A549 treated with Mapracorat at 1 μM for 4 hours (cell line): ENCODE measurements around the gene HSD17B11. TPM values are rescaled to one million over a fixed set of nuclear protein-coding genes. Genes with fewer than 3 reads are reported as not detected.

ENCODE experiments used
- total RNA-seq: library from RNA; stranded (reverse); fragments of 200-300 nt; extraction: Qiagen RNA extraction; gene quantifications from 5 replicates; pipeline ENCODE4 v1.2.3, GENCODE V29; 2022

HSD17B11 gene, protein sequence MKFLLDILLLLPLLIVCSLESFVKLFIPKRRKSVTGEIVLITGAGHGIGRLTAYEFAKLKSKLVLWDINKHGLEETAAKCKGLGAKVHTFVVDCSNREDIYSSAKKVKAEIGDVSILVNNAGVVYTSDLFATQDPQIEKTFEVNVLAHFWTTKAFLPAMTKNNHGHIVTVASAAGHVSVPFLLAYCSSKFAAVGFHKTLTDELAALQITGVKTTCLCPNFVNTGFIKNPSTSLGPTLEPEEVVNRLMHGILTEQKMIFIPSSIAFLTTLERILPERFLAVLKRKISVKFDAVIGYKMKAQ
- 43.9 to 57.8 TPM (median 56.5 TPM) in 5 replicates for total RNA-seq

DNA sequence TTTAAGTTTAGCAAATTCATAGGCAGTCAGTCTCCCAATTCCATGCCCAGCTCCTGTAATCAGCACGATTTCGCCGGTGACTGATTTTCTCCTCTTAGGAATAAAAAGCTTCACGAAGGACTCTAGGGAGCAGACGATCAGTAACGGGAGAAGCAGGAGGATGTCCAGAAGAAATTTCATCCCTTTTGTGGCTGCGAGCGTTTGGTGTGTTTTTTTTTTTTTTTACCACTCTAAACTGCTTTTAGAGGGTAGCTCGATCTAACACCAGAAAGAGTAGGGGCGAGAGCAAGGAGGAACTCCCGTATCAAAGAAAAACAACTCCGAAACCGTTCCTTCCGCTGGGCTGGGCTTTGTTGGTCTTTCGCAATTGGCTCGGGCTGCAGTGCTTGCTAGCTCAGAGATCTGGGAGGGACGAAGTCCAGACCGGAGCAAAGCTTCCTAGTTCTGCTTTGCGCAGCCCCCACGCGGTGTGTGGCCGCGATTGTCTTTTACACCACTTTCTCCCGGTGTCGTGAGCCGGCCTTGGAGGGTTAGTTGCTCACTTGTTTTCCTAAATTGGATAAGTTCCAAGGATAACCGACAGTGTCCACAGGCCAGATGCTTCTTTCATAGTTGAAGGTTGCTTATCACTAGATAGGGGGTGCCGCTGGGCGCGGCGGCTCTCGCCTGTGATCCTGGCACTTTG, at the start of gene HSD17B11:
Gene HSD17B11 (minus strand): TSS at position 298 of the 685 bp plus-strand sequence. CDS start 118 bp downstream, at position 180.

DNA sequence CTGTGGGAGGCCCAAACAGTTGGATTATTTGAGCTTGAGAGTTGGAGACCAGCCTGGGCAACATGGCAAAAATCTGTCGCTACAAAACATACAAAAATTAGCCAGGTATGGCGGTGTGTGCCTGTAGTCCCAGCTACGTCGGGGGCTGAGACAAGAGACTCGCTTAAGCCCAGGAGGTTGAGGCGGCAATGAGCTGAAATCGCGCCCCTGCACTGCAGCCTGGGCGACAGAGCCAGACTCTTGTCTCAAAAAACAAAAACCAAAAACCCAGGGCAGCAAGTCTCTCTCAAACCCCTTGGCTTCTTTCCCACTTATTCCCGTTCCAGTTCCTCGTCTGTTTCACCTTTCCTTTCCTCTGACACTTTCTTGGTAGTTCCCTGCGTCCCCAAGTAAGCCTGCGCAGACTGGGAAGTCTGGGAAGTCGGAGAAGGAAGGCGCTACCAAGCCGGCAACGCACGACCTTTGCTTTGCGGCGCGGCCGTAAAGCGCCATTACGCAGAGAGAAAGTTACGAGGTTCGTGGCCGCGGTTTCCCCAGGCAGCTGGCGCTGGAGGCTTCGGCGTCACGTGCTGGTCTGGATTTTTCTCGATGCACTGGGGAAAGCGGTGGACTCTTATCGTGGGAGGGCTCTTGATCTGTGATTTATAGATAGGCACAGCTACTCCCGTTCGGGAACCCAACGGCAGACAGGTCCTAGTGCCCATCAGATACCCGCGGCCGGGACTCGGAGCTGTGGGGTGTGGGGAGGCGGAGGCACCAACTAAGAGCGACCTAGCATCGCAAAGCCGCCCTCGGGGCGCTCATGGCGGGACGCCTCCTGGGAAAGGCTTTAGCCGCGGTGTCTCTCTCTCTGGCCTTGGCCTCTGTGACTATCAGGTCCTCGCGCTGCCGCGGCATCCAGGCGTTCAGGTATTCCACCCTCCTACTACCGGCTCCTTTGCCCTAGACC, 31.4 kb upstream of the HSD17B11 start, which contains the start of gene NUDT9:
Gene NUDT9 (plus strand): TSS at position 470 of the 949 bp plus-strand sequence. CDS start 333 bp downstream, at position 803.

DNA sequence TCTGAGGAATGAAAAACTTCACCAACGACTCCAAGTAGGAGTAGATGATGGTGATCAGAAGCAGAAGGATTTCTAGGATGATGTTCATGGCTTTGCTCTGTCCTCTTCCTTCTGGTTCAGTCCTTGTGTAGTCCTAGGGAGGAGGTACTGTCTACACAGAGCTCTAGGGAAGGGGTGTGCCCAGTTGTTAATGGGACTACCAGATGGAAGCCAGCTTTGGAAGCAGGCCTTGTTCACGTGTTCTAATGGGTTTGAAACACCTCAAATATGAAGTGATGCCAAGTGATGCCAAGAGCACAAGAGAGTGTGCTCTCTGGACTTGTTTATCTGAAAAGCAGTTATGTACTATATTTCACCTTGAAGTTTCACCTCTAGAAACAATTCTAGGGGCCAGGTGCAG, 68.2 kb downstream of the HSD17B11 start, which contains the start of gene HSD17B13:
Gene HSD17B13 (minus strand): TSS at position 129 of the 400 bp plus-strand sequence. CDS start 41 bp downstream, at position 88.

Other genes with a start within 250 kb of the HSD17B11 start
- 3.5 to 5.2 TPM (median 4.4 TPM) in 5 replicates for gene KLHL8, start 170.6 kb downstream of the HSD17B11 start, total RNA-seq
- gene HSD17B13, start 68.3 kb downstream of the HSD17B11 start, total RNA-seq, result not detected in 5 replicates
- 21.8 to 29.7 TPM (median 25.7 TPM) in 5 replicates for gene NUDT9, start 31.4 kb upstream of the HSD17B11 start, total RNA-seq
- gene SPARCL1, start 138.2 kb upstream of the HSD17B11 start, total RNA-seq, result not detected in 5 replicates
- not detected in 5 replicates for gene DSPP, start 217.3 kb upstream of the HSD17B11 start, total RNA-seq